Forelimb muscle (tissue), 1 donor: ENCODE results near the gene PRAMEF1. TPM values are rescaled to one million over a fixed set of nuclear protein-coding genes. Genes with fewer than 3 reads are reported as not detected.
"Not testable (repeated sequence)": the region's sequence is repeated elsewhere in the genome, so short reads cannot be mapped to it uniquely, and the experiment has no call there.

Experiments
- DNase-seq: peaks from one replicate; pipeline ENCODE4 v3.0.0-alpha.2; 2013; ENCODE audit warnings: low read depth
- polyA plus RNA-seq: library from polyadenylated mRNA; unstranded; fragments of 120-200 nt; gene quantifications from one replicate; pipeline ENCODE4 v1.2.1, GENCODE V29; 2013; ENCODE audit not compliant: insufficient read length

PRAMEF1 gene
- polyA plus RNA-seq, 1 donor: not detected

GRCh38 chr1:12775443-12775842 lies 15.8 kb upstream of the PRAMEF1 start:
- DNase-seq: no peak

GRCh38 chr1:12776801-12777557 lies 14.2 kb upstream of the PRAMEF1 start:
- DNase-seq: no peak

- no peak for DNase-seq
Measured at GRCh38 chr1:12778061-12778460, 13.1 kb upstream of the PRAMEF1 start.

- no peak for DNase-seq
Measured at GRCh38 chr1:12778907-12779306, 12.3 kb upstream of the PRAMEF1 start.

- DNase-seq: not testable (repeated sequence)
Measured at GRCh38 chr1:12781488-12781887, 9.7 kb upstream of the PRAMEF1 start.

GRCh38 chr1:12783783-12784182 lies 7.4 kb upstream of the PRAMEF1 start:
- not testable (repeated sequence) for DNase-seq

GRCh38 chr1:12784729-12785128 lies 6.5 kb upstream of the PRAMEF1 start:
- not testable (repeated sequence) for DNase-seq

- no peak for DNase-seq
Measured at GRCh38 chr1:12798911-12799310, 7.7 kb downstream of the PRAMEF1 start.

GRCh38 chr1:12799730-12800129 lies 8.5 kb downstream of the PRAMEF1 start:
- DNase-seq: no peak

- no peak for DNase-seq
Measured at GRCh38 chr1:12809933-12810332, 18.7 kb downstream of the PRAMEF1 start.

- DNase-seq: no peak
Measured at GRCh38 chr1:12810691-12811408, 19.7 kb downstream of the PRAMEF1 start.

GRCh38 chr1:12811409-12811784 lies 20.2 kb downstream of the PRAMEF1 start:
- DNase-seq: no peak

GRCh38 chr1:12819061-12819460 lies 27.9 kb downstream of the PRAMEF1 start:
- not testable (repeated sequence) for DNase-seq

GRCh38 chr1:12831310-12831709 lies 40.1 kb downstream of the PRAMEF1 start, which contains the start of gene PRAMEF11:
Gene PRAMEF11 (minus strand): TSS chr1:12831410. CDS start chr1:12828789, 2,621 bp downstream.
- DNase-seq: not testable (repeated sequence)

- DNase-seq: not testable (repeated sequence)
Measured at GRCh38 chr1:12833251-12833650, 42.1 kb downstream of the PRAMEF1 start.

Other genes with a start within 250 kb of the PRAMEF1 start
- gene DHRS3, start 173.2 kb upstream of the PRAMEF1 start, polyA plus RNA-seq: 13.2 TPM
- not detected for gene AADACL4, start 147.3 kb upstream of the PRAMEF1 start, polyA plus RNA-seq
- not detected for gene AADACL3, start 75.3 kb upstream of the PRAMEF1 start, polyA plus RNA-seq
- gene CFAP107, start 45.2 kb upstream of the PRAMEF1 start, polyA plus RNA-seq: 0.99 TPM
- not detected for gene PRAMEF12, start 17.7 kb upstream of the PRAMEF1 start, polyA plus RNA-seq
- not detected for gene PRAMEF11, start 40.0 kb downstream of the PRAMEF1 start, polyA plus RNA-seq
- gene HNRNPCL1, start 57.3 kb downstream of the PRAMEF1 start, polyA plus RNA-seq: not detected
- not detected for gene PRAMEF2, start 65.7 kb downstream of the PRAMEF1 start, polyA plus RNA-seq
- gene PRAMEF4, start 94.8 kb downstream of the PRAMEF1 start, polyA plus RNA-seq: not detected
- not detected for gene PRAMEF10, start 106.9 kb downstream of the PRAMEF1 start, polyA plus RNA-seq
- gene PRAMEF7, start 125.2 kb downstream of the PRAMEF1 start, polyA plus RNA-seq: not detected
- not detected for gene PRAMEF6, start 156.2 kb downstream of the PRAMEF1 start, polyA plus RNA-seq